Measurements from ENCODE around the gene SCN3A.

Gene SCN3A

GRCh38 chr2:165240916-165241315 lies 37.1 kb upstream of the SCN3A start:
- H3K36me3 ChIP-seq (ENCODE audit: control insufficient read depth, insufficient read depth, low read length) = no peaks in the 10 kb centered on the region
- no CpG with 5 or more reads among the region's 2 CpGs for WGBS (ENCODE audit: extremely low coverage, insufficient coverage, low lambda C conversion rate)
- H3K56ac ChIP-seq (ENCODE audit: low read length) = no peak overlapping the region
- H3K9ac ChIP-seq (ENCODE audit: low read length) = no peak overlapping the region
- H3K4ac ChIP-seq (ENCODE audit: low read depth, low read length) = no peak overlapping the region
- H4K8ac ChIP-seq (ENCODE audit: low read depth, low read length) = no peak overlapping the region
- H2BK120ac ChIP-seq (ENCODE audit: low read depth, low read length) = no peak overlapping the region
- H3K27me3 ChIP-seq (ENCODE audit: insufficient read depth, low read length, poor library complexity) = no peaks in the 10 kb centered on the region
- no peak overlapping the region for H3K18ac ChIP-seq (ENCODE audit: low read length)
- DNase-seq = no peak
- H2AK5ac ChIP-seq (ENCODE audit: low read length) = no peak overlapping the region
- H2BK15ac ChIP-seq (replicated peaks; ENCODE audit: low read depth) = no peak overlapping the region
- no peak overlapping the region for H3K23ac ChIP-seq (ENCODE audit: low read length)
- no peaks in the 10 kb centered on the region for H3K79me1 ChIP-seq (ENCODE audit: low read length)
- H3K4me1 ChIP-seq (ENCODE audit: control insufficient read depth, low read depth, low read length) = peaks cover 2% of the 10 kb centered on the region
- no peak overlapping the region for H3K27ac ChIP-seq (ENCODE audit: low read depth, low read length)
- no peak overlapping the region for H3K4me2 ChIP-seq (ENCODE audit: low read length)
- no peak overlapping the region for H2BK5ac ChIP-seq (ENCODE audit: low read length)
- H4K5ac ChIP-seq (ENCODE audit: low read length) = no peak overlapping the region
- H3K79me2 ChIP-seq (ENCODE audit: control insufficient read depth, insufficient read depth, low read length) = no peaks in the 10 kb centered on the region
- H3K4me3 ChIP-seq (ENCODE audit: low read length) = no peak overlapping the region

DNA sequence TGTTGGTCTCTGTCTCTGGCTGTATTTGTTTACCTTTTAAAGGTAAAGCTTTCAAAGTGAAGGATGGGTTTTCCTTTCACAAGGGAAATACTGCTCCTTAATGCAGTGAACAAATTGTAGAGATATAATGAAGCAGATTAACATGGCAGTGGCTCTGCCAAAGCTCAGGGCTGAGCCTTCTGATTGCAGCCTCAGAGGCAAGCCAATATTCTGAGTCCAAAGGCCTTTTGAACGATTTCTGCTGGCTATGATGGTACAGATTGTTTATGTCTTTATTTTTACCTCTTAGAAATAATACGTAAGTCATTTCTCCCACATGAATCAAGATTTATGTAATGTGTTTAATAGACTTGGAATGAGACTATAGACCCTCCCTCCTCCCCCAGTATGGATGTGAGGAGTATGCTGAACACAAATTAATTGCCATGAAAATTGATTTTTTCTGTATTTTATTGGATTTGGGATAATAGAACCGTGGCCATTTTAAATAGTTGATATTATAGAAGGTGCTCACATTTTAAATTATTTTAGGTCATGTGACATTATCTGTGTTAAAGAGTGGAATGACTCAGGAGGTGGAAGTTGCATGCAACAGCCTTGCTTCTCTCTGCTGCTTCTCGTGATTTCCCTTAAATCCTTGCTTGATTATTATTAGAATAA lies 36.1 kb upstream of the SCN3A start:
- no peak overlapping the region for H4K8ac ChIP-seq (ENCODE audit: low read depth, low read length)
- H3K4ac ChIP-seq (ENCODE audit: low read depth, low read length) = no peak overlapping the region
- no peak overlapping the region for H2BK5ac ChIP-seq (ENCODE audit: low read length)
- no peaks in the 10 kb centered on the region for H3K79me2 ChIP-seq (ENCODE audit: control insufficient read depth, insufficient read depth, low read length)
- WGBS (ENCODE audit: extremely low coverage, insufficient coverage, low lambda C conversion rate) = no CpG with 5 or more reads among the region's 4 CpGs
- no peak overlapping the region for H3K23ac ChIP-seq (ENCODE audit: low read length)
- no peaks in the 10 kb centered on the region for H3K4me1 ChIP-seq (ENCODE audit: control insufficient read depth, low read depth, low read length)
- no peaks in the 10 kb centered on the region for H3K79me1 ChIP-seq (ENCODE audit: low read length)
- H3K36me3 ChIP-seq (ENCODE audit: control insufficient read depth, insufficient read depth, low read length) = no peaks in the 10 kb centered on the region
- H3K56ac ChIP-seq (ENCODE audit: low read length) = no peak overlapping the region
- no peak overlapping the region for H3K4me3 ChIP-seq (ENCODE audit: low read length)
- no peak overlapping the region for H2AK5ac ChIP-seq (ENCODE audit: low read length)
- no peak overlapping the region for H2BK15ac ChIP-seq (replicated peaks; ENCODE audit: low read depth)
- no peak for DNase-seq
- no peak overlapping the region for H3K4me2 ChIP-seq (ENCODE audit: low read length)
- no peak overlapping the region for H3K9ac ChIP-seq (ENCODE audit: low read length)
- H3K18ac ChIP-seq (ENCODE audit: low read length) = no peak overlapping the region
- H4K5ac ChIP-seq (ENCODE audit: low read length) = no peak overlapping the region
- H3K27ac ChIP-seq (ENCODE audit: low read depth, low read length) = no peak overlapping the region
- no peak overlapping the region for H2BK120ac ChIP-seq (ENCODE audit: low read depth, low read length)
- no peaks in the 10 kb centered on the region for H3K27me3 ChIP-seq (ENCODE audit: insufficient read depth, low read length, poor library complexity)

DNA sequence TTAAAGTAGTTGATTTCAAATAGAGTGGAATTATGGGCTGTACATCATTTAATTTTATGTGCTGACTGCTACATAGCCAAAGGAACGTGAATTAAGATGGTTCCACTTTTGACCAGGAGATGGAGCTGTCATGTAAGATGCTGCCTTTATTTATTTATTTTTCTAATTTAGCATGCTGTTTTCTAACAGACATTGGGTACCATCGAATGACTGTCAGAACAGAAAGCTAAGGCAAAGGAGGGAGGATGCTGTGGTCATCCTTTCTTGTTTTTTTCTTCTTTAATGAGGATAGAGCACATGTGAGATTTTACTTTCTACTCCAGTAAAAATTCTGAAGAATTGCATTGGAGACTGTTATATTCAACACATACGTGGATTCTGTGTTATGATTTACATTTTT lies 35.4 kb upstream of the SCN3A start, which contains the start of gene SCN2A:
Gene SCN2A (plus strand): TSS at position 185 of the 400 bp plus-strand sequence. CDS start 56,410 bp downstream, outside the sequence.
- no peaks in the 10 kb centered on the region for H3K79me2 ChIP-seq (ENCODE audit: control insufficient read depth, insufficient read depth, low read length)
- H3K36me3 ChIP-seq (ENCODE audit: control insufficient read depth, insufficient read depth, low read length) = no peaks in the 10 kb centered on the region
- peak; percentile 63 for DNase-seq
- H2AK5ac ChIP-seq (ENCODE audit: low read length) = no peak within 1 kb of the TSS
- no peak within 1 kb of the TSS for H3K56ac ChIP-seq (ENCODE audit: low read length)
- H3K4me3 ChIP-seq (ENCODE audit: low read length) = no peak within 1 kb of the TSS
- H3K4me1 ChIP-seq (ENCODE audit: control insufficient read depth, low read depth, low read length) = no peaks in the 10 kb centered on the region
- H2BK5ac ChIP-seq (ENCODE audit: low read length) = no peak within 1 kb of the TSS
- WGBS (ENCODE audit: extremely low coverage, insufficient coverage, low lambda C conversion rate) = no CpG with 5 or more reads among the region's 3 CpGs
- no peak within 1 kb of the TSS for H3K9ac ChIP-seq (ENCODE audit: low read length)
- H3K18ac ChIP-seq (ENCODE audit: low read length) = no peak within 1 kb of the TSS
- H2BK120ac ChIP-seq (ENCODE audit: low read depth, low read length) = no peak within 1 kb of the TSS
- no peaks in the 10 kb centered on the region for H3K79me1 ChIP-seq (ENCODE audit: low read length)
- no peak within 1 kb of the TSS for H4K8ac ChIP-seq (ENCODE audit: low read depth, low read length)
- no peaks in the 10 kb centered on the region for H3K27me3 ChIP-seq (ENCODE audit: insufficient read depth, low read length, poor library complexity)
- no peak within 1 kb of the TSS for H3K23ac ChIP-seq (ENCODE audit: low read length)
- no peak within 1 kb of the TSS for H3K4me2 ChIP-seq (ENCODE audit: low read length)
- no peak within 1 kb of the TSS for H4K5ac ChIP-seq (ENCODE audit: low read length)
- H3K4ac ChIP-seq (ENCODE audit: low read depth, low read length) = no peak within 1 kb of the TSS
- no peak within 1 kb of the TSS for H3K27ac ChIP-seq (ENCODE audit: low read depth, low read length)
- no peak within 1 kb of the TSS for H2BK15ac ChIP-seq (replicated peaks; ENCODE audit: low read depth)

- Histone ChIP-seq H3K4me2 (ENCODE audit: low read length) (no peak overlapping the region), H3K4me3 (ENCODE audit: low read length) (no peak overlapping the region), H3K36me3 (ENCODE audit: control insufficient read depth, insufficient read depth, low read length) (no peaks in the 10 kb centered on the region), H2BK15ac (replicated peaks; ENCODE audit: low read depth) (no peak overlapping the region), H2BK5ac (ENCODE audit: low read length) (no peak overlapping the region), H3K79me1 (ENCODE audit: low read length) (no peaks in the 10 kb centered on the region), H3K56ac (ENCODE audit: low read length) (no peak overlapping the region), H3K27me3 (ENCODE audit: insufficient read depth, low read length, poor library complexity) (no peaks in the 10 kb centered on the region), H3K79me2 (ENCODE audit: control insufficient read depth, insufficient read depth, low read length) (no peaks in the 10 kb centered on the region), H3K4me1 (ENCODE audit: control insufficient read depth, low read depth, low read length) (no peaks in the 10 kb centered on the region), H4K5ac (ENCODE audit: low read length) (no peak overlapping the region), H4K8ac (ENCODE audit: low read depth, low read length) (no peak overlapping the region), H2AK5ac (ENCODE audit: low read length) (no peak overlapping the region), H3K4ac (ENCODE audit: low read depth, low read length) (no peak overlapping the region), H3K18ac (ENCODE audit: low read length) (no peak overlapping the region), H3K27ac (ENCODE audit: low read depth, low read length) (no peak overlapping the region), H2BK120ac (ENCODE audit: low read depth, low read length) (no peak overlapping the region), H3K9ac (ENCODE audit: low read length) (no peak overlapping the region), H3K23ac (ENCODE audit: low read length) (no peak overlapping the region)
- DNase-seq = peak; percentile 40
- WGBS (ENCODE audit: extremely low coverage, insufficient coverage, low lambda C conversion rate) = no CpG with 5 or more reads among the region's 3 CpGs
Measured at GRCh38 chr2:165238295-165238694, 34.4 kb upstream of the SCN3A start.

DNA sequence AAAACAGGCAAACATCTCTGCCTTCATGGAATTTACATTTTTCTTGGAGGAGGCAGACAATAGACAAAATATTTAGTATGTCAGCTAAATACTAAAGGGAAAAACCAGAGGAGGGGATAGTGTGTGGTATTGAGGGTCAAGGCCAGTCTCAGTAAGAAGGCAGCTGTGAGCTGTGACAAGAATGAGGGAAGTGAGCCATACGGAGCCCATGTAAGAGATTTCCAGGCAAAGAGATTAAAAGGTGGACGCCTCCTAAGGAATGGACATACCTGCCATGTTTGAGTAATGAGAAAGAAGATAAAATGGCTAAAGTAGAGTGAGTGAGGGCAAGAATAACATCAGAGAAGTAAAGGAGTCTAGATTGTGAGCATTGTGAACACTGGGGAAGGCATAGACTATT lies 33.2 kb upstream of the SCN3A start:
- Histone ChIP-seq H3K18ac (ENCODE audit: low read length) (no peak overlapping the region), H4K8ac (ENCODE audit: low read depth, low read length) (no peak overlapping the region), H3K56ac (ENCODE audit: low read length) (no peak overlapping the region), H4K5ac (ENCODE audit: low read length) (no peak overlapping the region), H3K4ac (ENCODE audit: low read depth, low read length) (no peak overlapping the region), H3K27ac (ENCODE audit: low read depth, low read length) (no peak overlapping the region), H3K4me3 (ENCODE audit: low read length) (no peak overlapping the region), H3K79me1 (ENCODE audit: low read length) (no peaks in the 10 kb centered on the region), H3K79me2 (ENCODE audit: control insufficient read depth, insufficient read depth, low read length) (no peaks in the 10 kb centered on the region), H2BK15ac (replicated peaks; ENCODE audit: low read depth) (no peak overlapping the region), H3K4me1 (ENCODE audit: control insufficient read depth, low read depth, low read length) (no peaks in the 10 kb centered on the region), H3K23ac (ENCODE audit: low read length) (no peak overlapping the region), H3K27me3 (ENCODE audit: insufficient read depth, low read length, poor library complexity) (no peaks in the 10 kb centered on the region), H2AK5ac (ENCODE audit: low read length) (no peak overlapping the region), H2BK5ac (ENCODE audit: low read length) (no peak overlapping the region), H3K36me3 (ENCODE audit: control insufficient read depth, insufficient read depth, low read length) (no peaks in the 10 kb centered on the region), H3K9ac (ENCODE audit: low read length) (no peak overlapping the region), H2BK120ac (ENCODE audit: low read depth, low read length) (no peak overlapping the region), H3K4me2 (ENCODE audit: low read length) (no peak overlapping the region)
- no peak for DNase-seq
- WGBS (ENCODE audit: extremely low coverage, insufficient coverage, low lambda C conversion rate) = no CpG with 5 or more reads among the region's 2 CpGs

DNA sequence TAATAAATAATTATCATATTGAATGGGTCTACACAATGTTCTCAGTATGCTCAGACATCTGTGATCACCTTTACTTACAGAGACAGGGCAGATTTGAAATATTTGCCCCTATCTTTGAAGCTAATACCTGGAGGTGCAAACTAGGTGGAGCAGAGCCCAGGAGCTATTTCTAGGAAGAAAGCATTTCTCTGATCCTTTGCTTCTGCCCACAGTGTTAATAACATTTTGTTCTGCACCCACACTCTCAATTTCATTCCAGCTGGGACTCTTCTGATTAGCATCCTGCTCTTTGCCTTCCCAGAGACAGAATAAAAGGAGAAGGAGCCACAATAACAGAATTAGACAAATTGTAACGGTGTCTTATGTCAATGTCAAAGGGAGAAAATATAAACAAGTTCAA lies 23.7 kb upstream of the SCN3A start:
- H3K23ac ChIP-seq (ENCODE audit: low read length) = no peak overlapping the region
- H2BK15ac ChIP-seq (replicated peaks; ENCODE audit: low read depth) = no peak overlapping the region
- H3K27ac ChIP-seq (ENCODE audit: low read depth, low read length) = no peak overlapping the region
- H3K79me2 ChIP-seq (ENCODE audit: control insufficient read depth, insufficient read depth, low read length) = no peaks in the 10 kb centered on the region
- H3K36me3 ChIP-seq (ENCODE audit: control insufficient read depth, insufficient read depth, low read length) = no peaks in the 10 kb centered on the region
- no peaks in the 10 kb centered on the region for H3K79me1 ChIP-seq (ENCODE audit: low read length)
- no peak overlapping the region for H3K4me2 ChIP-seq (ENCODE audit: low read length)
- H3K4ac ChIP-seq (ENCODE audit: low read depth, low read length) = no peak overlapping the region
- H3K4me3 ChIP-seq (ENCODE audit: low read length) = no peak overlapping the region
- H3K27me3 ChIP-seq (ENCODE audit: insufficient read depth, low read length, poor library complexity) = no peaks in the 10 kb centered on the region
- no peak overlapping the region for H4K8ac ChIP-seq (ENCODE audit: low read depth, low read length)
- no peak overlapping the region for H2AK5ac ChIP-seq (ENCODE audit: low read length)
- DNase-seq = no peak
- no peak overlapping the region for H2BK5ac ChIP-seq (ENCODE audit: low read length)
- no peak overlapping the region for H3K56ac ChIP-seq (ENCODE audit: low read length)
- no peak overlapping the region for H3K9ac ChIP-seq (ENCODE audit: low read length)
- WGBS (ENCODE audit: extremely low coverage, insufficient coverage, low lambda C conversion rate) = no CpG with 5 or more reads among the region's 1 CpG
- H2BK120ac ChIP-seq (ENCODE audit: low read depth, low read length) = no peak overlapping the region
- no peak overlapping the region for H3K18ac ChIP-seq (ENCODE audit: low read length)
- H3K4me1 ChIP-seq (ENCODE audit: control insufficient read depth, low read depth, low read length) = no peaks in the 10 kb centered on the region
- H4K5ac ChIP-seq (ENCODE audit: low read length) = no peak overlapping the region

All from mesendoderm (in vitro differentiated cells).